Nephron progenitor cell (in vitro differentiated cells): Measurements from ENCODE around the gene STK10.

Experiments used
- DNase-seq: peaks from one replicate; pipeline ENCODE4 v3.0.0; 2021
- H3K27ac Mint-ChIP-seq: 2 replicates; pipeline ENCODE4 v1.8.0; 2021; ENCODE audit warnings: mild to moderate bottlenecking, moderate library complexity, mixed read lengths
- H3K27me3 Mint-ChIP-seq: 2 replicates; pipeline ENCODE4 v1.8.0; 2021; ENCODE audit warnings: mild to moderate bottlenecking, low read depth, mixed read lengths; ENCODE audit not compliant: poor library complexity
- H3K36me3 Mint-ChIP-seq: 2 replicates; pipeline ENCODE4 v1.8.0; 2021; ENCODE audit warnings: low read depth, mixed read lengths
- H3K4me1 Mint-ChIP-seq: 2 replicates; pipeline ENCODE4 v1.8.0; 2021; ENCODE audit warnings: mixed read lengths
- H3K4me3 Mint-ChIP-seq: 2 replicates; pipeline ENCODE4 v1.8.0; 2021; ENCODE audit warnings: mild to moderate bottlenecking, moderate library complexity, mixed read lengths
- H3K9me3 Mint-ChIP-seq: 2 replicates; pipeline ENCODE4 v1.8.0; 2021; ENCODE audit warnings: mild to moderate bottlenecking, moderate library complexity, mixed read lengths
- CTCF ChIP-seq: fragments of 200-600 bp; sonication (generic); IDR thresholded peaks from 2 replicates; pipeline ENCODE4 v1.5.0; 2021; ENCODE audit warnings: antibody characterized with exemption

The STK10 gene

DNA sequence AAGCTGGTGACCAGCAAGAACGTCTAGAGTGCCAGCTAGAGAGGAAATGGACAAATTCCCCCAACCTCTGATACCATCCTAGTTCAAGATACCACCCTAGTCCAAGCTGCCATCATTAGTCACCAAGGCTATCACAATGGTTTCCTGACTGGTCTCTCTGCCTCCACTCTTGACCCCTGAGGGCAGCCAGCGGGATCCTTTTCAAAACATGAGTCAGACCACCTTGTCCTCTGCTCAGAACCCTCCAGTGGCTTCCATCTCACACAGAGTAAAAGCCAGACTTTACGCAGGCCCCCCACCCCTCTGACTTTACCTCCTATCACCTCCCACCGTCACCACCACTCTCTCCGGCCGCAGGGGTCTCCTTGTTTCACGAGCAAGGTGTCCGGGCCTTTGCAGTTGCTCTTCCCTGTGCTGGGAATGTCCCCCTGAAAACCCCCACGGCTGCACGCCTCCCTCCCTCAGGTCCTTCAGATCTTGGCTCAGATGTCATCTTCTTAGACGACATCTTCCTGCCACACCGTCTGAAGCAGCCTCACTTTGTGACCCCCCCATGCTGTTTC lies 139.4 kb downstream of the STK10 start:
- no peak for DNase-seq
- no peak for TF ChIP-seq CTCF
- Mint-ChIP-seq H3K4me3 (no peak overlapping the region), H3K4me1 (peaks cover 43% of the 10 kb centered on the region), H3K27me3 (peaks cover 5% of the 10 kb centered on the region), H3K27ac (no peak overlapping the region), H3K36me3 (peaks cover 10% of the 10 kb centered on the region), H3K9me3 (no peaks in the 10 kb centered on the region)

GRCh38 chr5:172048170-172048422 lies 139.9 kb downstream of the STK10 start:
- no peak for TF ChIP-seq CTCF
- no peak for DNase-seq
- no peaks in the 10 kb centered on the region for H3K9me3 Mint-ChIP-seq
- H3K4me1 Mint-ChIP-seq = peaks cover 43% of the 10 kb centered on the region
- H3K4me3 Mint-ChIP-seq = no peak overlapping the region
- H3K27ac Mint-ChIP-seq = no peak overlapping the region
- peaks cover 10% of the 10 kb centered on the region for H3K36me3 Mint-ChIP-seq
- peaks cover 5% of the 10 kb centered on the region for H3K27me3 Mint-ChIP-seq

DNA sequence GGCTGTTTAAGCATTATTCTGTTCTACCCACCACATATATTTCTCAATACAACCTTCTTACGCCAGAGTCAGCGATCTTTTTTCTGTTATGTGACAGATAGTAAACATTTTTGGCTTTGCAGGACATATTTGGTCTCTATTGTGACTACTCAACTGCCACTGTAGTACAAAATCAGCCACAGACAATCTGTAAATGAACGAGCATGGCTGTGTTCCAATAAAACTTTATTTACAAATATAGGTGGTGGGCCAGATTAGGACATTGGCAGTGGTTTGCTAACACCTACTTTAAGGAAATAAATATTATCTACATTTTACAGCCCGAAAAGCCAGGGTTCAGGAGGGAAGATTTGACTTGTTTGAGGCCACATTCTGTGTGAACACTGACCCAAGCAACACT lies 141.4 kb downstream of the STK10 start:
- H3K36me3 Mint-ChIP-seq = peaks cover 10% of the 10 kb centered on the region
- H3K4me1 Mint-ChIP-seq = peaks cover 36% of the 10 kb centered on the region
- no peak for DNase-seq
- no peaks in the 10 kb centered on the region for H3K9me3 Mint-ChIP-seq
- no peak overlapping the region for H3K4me3 Mint-ChIP-seq
- H3K27me3 Mint-ChIP-seq = no peaks in the 10 kb centered on the region
- H3K27ac Mint-ChIP-seq = no peak overlapping the region
- TF ChIP-seq CTCF = no peak

- TF ChIP-seq CTCF = no peak
- H3K27me3 Mint-ChIP-seq = no peaks in the 10 kb centered on the region
- peaks cover 10% of the 10 kb centered on the region for H3K36me3 Mint-ChIP-seq
- no peak for DNase-seq
- no peak overlapping the region for H3K27ac Mint-ChIP-seq
- H3K4me3 Mint-ChIP-seq = no peak overlapping the region
- peaks cover 27% of the 10 kb centered on the region for H3K4me1 Mint-ChIP-seq
- no peaks in the 10 kb centered on the region for H3K9me3 Mint-ChIP-seq
Measured at GRCh38 chr5:172045315-172045632, 142.8 kb downstream of the STK10 start.

- DNase-seq = no peak
- peaks cover 10% of the 10 kb centered on the region for H3K36me3 Mint-ChIP-seq
- peak overlapping the region; percentile 50 for H3K27ac Mint-ChIP-seq
- TF ChIP-seq CTCF = no peak
- peaks cover 31% of the 10 kb centered on the region for H3K4me1 Mint-ChIP-seq
- H3K9me3 Mint-ChIP-seq = peaks cover under 1% of the 10 kb centered on the region
- peaks cover under 1% of the 10 kb centered on the region for H3K27me3 Mint-ChIP-seq
- H3K4me3 Mint-ChIP-seq = no peak overlapping the region
Measured at GRCh38 chr5:172044631-172045314, 143.3 kb downstream of the STK10 start.

- Mint-ChIP-seq H3K4me1 (peaks cover 26% of the 10 kb centered on the region), H3K36me3 (peaks cover 5% of the 10 kb centered on the region), H3K27me3 (peaks cover 3% of the 10 kb centered on the region), H3K9me3 (peaks cover 4% of the 10 kb centered on the region), H3K4me3 (no peak overlapping the region), H3K27ac (no peak overlapping the region)
- no peak for DNase-seq
- no peak for TF ChIP-seq CTCF
Measured at GRCh38 chr5:172043865-172044264, 144.2 kb downstream of the STK10 start.
